Hypothalamus (tissue), 51 donors: ENCODE measurements around the gene ROBO4.

Source experiments
- DNase-seq, 51 donors: peaks; one replicate each; lab custom pipeline; 2025; lab: John Stamatoyannopoulos, UW

The ROBO4 gene

GRCh38 chr11:124891373-124891861, 6.2 kb downstream of the ROBO4 start:
- no peak for DNase-seq

GRCh38 chr11:124890683-124891372, 6.8 kb downstream of the ROBO4 start:
- DNase-seq: no peak

GRCh38 chr11:124890151-124890550, 7.5 kb downstream of the ROBO4 start:
- DNase-seq: no peak

GRCh38 chr11:124889191-124890091, 8.2 kb downstream of the ROBO4 start:
- no peak for DNase-seq

GRCh38 chr11:124887667-124888013, 10.0 kb downstream of the ROBO4 start:
- DNase-seq: no peak

DNA sequence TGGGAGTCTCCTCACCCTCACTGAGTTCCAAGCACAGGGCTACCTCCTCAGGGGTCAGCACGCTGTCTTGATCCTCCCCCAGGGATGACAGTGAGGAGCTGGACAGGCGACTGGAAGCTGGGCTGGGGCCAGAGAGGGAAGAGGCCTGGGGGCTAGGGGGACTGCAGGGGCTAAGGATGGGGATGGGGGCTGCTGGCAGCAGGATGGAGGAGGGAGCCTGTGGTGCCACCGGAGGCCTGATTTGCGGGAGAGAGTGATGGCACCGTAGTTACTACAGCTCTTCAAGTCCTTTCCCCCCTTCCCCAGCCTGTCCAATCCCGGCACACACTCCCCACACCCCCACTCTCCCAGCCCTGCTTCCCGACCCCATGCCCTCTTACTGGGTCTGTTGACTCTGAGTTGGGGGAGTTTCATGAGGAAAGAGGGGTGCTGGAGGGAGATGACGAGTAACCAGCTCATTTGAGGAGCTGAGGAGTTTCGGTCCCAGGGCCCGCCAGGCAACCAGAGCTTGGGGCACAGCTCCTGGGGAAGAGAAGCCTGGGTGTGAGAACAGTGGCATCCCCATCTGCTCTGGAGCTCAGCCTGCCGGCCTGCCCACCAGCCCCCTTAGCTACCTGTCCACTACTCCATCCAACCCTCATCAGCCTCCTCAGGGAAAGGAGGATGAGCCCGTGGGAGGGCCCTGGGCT, 10.5 kb downstream of the ROBO4 start:
- no peak for DNase-seq

DNA sequence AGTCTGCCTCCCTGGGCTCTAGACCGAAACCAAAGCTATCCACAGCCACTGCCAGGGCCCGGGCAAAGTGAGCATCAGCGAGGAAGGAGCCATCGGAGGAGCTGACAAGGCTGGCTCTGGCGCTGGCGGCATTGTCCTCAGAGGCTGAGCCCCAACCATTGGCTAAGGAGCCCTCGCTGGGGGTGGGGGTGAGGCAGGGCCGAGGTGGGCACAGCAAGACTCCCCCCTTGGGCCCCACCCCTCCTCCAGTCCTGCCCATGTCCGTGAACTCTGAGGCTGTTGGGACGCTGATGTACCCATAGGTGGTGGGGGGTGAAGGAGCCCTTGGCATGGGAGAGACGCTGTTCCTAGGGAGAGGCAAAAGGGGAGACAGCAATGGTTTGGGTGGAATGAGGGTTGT, 11.2 kb downstream of the ROBO4 start:
- no peak for DNase-seq

DNA sequence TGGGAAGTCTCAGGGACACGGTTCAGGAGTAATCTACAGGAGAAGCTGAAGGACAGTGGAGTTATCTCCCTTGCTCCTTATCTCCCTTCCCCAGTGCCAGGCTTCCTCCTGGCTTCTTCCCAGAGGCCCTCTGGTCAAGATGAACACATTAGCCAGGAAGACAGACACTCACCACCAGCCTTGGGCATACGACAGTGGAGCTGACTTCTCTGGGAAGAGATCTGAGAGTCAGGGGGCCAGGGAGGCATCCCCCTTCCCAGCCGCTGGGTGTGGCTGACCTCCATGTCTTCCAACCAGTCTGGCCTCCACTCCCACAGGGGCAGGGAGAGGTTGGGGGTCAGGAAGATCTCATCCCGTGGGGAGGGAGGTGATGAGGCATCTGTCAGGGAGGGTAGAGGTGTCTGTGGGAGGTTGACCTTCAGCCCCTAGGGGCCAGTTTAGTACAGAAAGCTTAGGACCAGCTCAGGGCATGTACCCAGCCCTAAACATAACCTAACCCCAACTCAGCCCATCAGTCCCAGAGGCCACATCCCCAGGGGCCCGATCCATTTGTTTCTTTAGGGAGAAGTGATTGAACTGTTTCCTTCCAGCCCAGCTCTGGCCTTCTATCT, 12.7 kb downstream of the ROBO4 start:
- no peak for DNase-seq

DNA sequence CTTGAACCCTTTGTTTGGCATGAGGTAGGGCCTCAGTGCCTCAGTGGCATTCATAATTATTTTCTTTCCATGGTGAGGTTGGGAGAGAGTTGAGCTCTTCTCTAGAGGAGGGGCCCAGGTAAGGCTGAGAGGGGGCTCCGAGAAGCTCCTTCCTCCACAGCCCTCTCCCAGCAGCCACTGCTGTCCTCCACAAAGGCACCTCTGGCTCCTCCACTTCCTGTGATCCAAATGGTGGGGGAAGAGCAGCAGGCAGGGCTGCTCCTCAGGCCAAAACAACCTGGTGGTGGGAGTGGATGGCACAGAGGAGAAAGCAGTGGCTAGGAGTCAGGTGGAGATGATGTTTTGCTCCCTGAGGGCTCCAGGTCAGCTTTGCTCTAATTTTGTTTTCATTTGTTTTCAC, 13.3 kb downstream of the ROBO4 start:
- no peak for DNase-seq

DNA sequence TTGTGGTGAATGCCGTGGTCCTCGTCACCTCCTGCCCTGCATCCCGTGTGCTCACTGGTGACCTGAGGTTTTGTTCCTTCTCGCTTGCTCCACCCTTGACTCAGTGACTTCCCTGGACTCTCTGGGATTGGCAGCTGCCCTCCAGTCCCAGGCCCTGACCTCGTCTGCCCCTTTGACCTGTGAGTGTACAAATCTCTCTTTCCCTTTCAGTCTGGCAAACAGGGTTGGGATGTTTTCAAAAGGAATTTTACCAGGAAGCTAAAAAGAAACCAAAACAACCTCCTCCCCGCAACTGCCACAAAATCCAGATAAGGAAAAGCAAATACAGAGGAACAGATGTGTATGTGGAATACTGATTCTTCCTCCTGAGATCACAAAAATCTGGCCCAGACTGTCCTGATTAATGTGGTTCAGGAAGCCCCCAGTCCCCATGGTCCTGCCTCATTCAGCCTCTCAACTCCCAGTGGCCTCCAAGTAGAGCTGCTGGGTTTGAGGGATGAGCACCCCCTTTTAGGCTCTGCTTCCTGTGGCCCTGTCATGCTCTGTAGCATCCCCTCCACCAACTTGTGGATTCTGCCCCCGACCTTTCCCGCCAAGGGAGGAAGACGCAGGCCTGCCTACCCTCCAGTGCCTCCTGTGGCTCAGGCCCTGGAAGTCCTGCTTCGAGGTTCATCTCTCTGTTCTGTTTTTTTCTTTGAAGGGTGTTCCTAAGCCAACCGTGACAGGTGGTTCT, 15.2 kb downstream of the ROBO4 start:
- no peak for DNase-seq

- DNase-seq: no peak
These were observed 16.7 kb downstream of the ROBO4 start for GRCh38 chr11:124880958-124881357.

GRCh38 chr11:124880290-124880611, 17.4 kb downstream of the ROBO4 start:
- DNase-seq: no peak

- no peak for DNase-seq
These were observed 18.0 kb downstream of the ROBO4 start for GRCh38 chr11:124879493-124880289.

DNA sequence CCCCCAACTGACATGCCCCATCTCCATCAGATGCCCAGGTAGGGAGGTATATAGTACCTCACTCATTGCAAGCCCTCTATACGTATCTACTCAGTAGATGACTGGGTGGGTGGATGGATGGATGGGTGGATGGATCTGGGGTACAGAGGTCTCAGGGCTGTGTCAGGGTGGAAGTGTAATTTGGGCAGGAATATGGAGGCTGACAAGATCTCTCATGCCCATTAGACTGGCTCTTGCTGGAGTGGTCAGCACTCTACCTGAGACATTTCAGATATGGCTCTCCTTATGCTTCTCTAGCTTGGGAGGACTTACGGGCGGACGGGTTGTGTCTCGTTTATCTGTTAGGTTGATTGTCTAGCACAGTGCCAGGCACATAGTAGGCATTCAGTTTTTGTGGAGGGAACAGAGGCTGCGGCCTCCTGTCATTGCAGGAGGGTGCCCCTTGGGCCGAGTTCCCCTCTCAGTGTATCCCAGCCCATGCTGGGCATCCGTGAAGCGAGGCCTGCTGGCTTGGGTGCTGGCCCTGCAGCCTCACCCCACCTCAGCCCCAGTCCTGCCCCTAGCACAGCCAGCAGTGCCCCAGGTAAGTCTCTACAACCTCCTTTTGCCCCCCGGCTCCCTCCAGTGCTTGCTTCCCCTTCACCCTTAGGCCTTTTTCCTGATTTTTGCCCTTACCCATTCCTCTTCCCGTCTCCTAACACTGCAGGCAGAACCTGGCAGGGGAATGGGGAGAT, 18.7 kb downstream of the ROBO4 start:
- DNase-seq: no peak

GRCh38 chr11:124877910-124878758, 19.5 kb downstream of the ROBO4 start:
- DNase-seq: no peak

GRCh38 chr11:124877631-124877909, 20.1 kb downstream of the ROBO4 start:
- no peak for DNase-seq

- no peak for DNase-seq
These were observed 20.6 kb downstream of the ROBO4 start for GRCh38 chr11:124876818-124877630.
